ENCODE results near the gene SLC7A14. TPM values are rescaled to one million over a fixed set of nuclear protein-coding genes. Genes with fewer than 3 reads are reported as not detected.

SLC7A14 gene
- total RNA-seq, 1 donor from 2014 or later: not detected

DNA sequence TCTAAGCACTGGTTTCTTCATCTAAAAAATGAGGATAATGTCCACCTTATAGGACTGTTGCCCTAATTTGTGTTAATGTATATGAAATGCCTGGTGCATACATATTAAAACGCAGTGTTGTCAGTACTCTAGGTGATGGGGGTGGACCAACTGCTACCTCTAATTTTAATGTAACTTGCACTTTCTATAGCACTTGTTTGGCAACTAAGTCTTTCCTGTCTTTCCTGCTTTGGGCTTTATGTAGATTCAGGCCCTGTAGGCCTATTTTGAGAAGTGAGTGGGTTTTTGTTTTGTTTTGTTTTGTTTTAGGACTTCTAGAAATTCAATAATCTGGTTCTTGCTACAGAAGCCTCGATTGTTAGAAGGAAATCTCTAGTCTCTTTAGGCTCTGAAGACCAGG is 21.2 kb downstream of the SLC7A14 start:
- Mint-ChIP-seq H3K36me3 (ENCODE audit: low read depth) (no peaks in the 10 kb centered on the region), H3K27me3 (peaks cover 6% of the 10 kb centered on the region), H3K4me3 (no peak overlapping the region), H3K9me3 (no peaks in the 10 kb centered on the region), H3K4me1 (peaks cover 2% of the 10 kb centered on the region), H3K27ac (no peak overlapping the region)
- no peak for DNase-seq
- ATAC-seq (ENCODE audit: low read depth): no peak
- CTCF ChIA-PET: no interaction called here
- TF ChIP-seq, protein P1, sequence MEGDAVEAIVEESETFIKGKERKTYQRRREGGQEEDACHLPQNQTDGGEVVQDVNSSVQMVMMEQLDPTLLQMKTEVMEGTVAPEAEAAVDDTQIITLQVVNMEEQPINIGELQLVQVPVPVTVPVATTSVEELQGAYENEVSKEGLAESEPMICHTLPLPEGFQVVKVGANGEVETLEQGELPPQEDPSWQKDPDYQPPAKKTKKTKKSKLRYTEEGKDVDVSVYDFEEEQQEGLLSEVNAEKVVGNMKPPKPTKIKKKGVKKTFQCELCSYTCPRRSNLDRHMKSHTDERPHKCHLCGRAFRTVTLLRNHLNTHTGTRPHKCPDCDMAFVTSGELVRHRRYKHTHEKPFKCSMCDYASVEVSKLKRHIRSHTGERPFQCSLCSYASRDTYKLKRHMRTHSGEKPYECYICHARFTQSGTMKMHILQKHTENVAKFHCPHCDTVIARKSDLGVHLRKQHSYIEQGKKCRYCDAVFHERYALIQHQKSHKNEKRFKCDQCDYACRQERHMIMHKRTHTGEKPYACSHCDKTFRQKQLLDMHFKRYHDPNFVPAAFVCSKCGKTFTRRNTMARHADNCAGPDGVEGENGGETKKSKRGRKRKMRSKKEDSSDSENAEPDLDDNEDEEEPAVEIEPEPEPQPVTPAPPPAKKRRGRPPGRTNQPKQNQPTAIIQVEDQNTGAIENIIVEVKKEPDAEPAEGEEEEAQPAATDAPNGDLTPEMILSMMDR (IDR thresholded peaks at IDR 0.05): no peak
- intact Hi-C loops (cut with micrococcal nuclease): no loop called here
- POLR2A ChIA-PET: no interaction called here

- TF ChIP-seq, protein P1 (IDR thresholded peaks at IDR 0.05): no peak
- peaks cover 8% of the 10 kb centered on the region for H3K27me3 Mint-ChIP-seq
- no peaks in the 10 kb centered on the region for H3K36me3 Mint-ChIP-seq (ENCODE audit: low read depth)
- POLR2A ChIA-PET: no interaction called here
- H3K4me1 Mint-ChIP-seq: peaks cover 2% of the 10 kb centered on the region
- H3K4me3 Mint-ChIP-seq: no peak overlapping the region
- intact Hi-C loops (cut with micrococcal nuclease): no loop called here
- no peak overlapping the region for H3K27ac Mint-ChIP-seq
- H3K9me3 Mint-ChIP-seq: no peaks in the 10 kb centered on the region
- CTCF ChIA-PET: no interaction called here
- ATAC-seq (ENCODE audit: low read depth) (peak; percentile 37), DNase-seq (no peak)
Observed at GRCh38 chr3:170563712-170564423, 22.0 kb downstream of the SLC7A14 start.

- TF ChIP-seq, protein P1 (IDR thresholded peaks at IDR 0.05): no peak
- CTCF ChIA-PET: no interaction called here
- H3K9me3 Mint-ChIP-seq: no peaks in the 10 kb centered on the region
- POLR2A ChIA-PET: no interaction called here
- H3K27ac Mint-ChIP-seq: no peak overlapping the region
- H3K36me3 Mint-ChIP-seq (ENCODE audit: low read depth): no peaks in the 10 kb centered on the region
- intact Hi-C loops (cut with micrococcal nuclease): no loop called here
- DNase-seq (no peak), ATAC-seq (ENCODE audit: low read depth) (no peak)
- no peak overlapping the region for H3K4me3 Mint-ChIP-seq
- peaks cover 17% of the 10 kb centered on the region for H3K27me3 Mint-ChIP-seq
- H3K4me1 Mint-ChIP-seq: peaks cover 2% of the 10 kb centered on the region
Observed at GRCh38 chr3:170562080-170562479, 23.8 kb downstream of the SLC7A14 start.

GRCh38 chr3:170560717-170561382 is 25.0 kb downstream of the SLC7A14 start:
- no peaks in the 10 kb centered on the region for H3K9me3 Mint-ChIP-seq
- H3K4me1 Mint-ChIP-seq: peaks cover 2% of the 10 kb centered on the region
- DNase-seq (no peak), ATAC-seq (ENCODE audit: low read depth) (no peak)
- CTCF ChIA-PET: no interaction called here
- peaks cover 17% of the 10 kb centered on the region for H3K27me3 Mint-ChIP-seq
- no peaks in the 10 kb centered on the region for H3K36me3 Mint-ChIP-seq (ENCODE audit: low read depth)
- H3K27ac Mint-ChIP-seq: no peak overlapping the region
- intact Hi-C loops (cut with micrococcal nuclease): no loop called here
- H3K4me3 Mint-ChIP-seq: no peak overlapping the region
- POLR2A ChIA-PET: no interaction called here
- TF ChIP-seq, protein P1 (IDR thresholded peaks at IDR 0.05): no peak

- H3K27ac Mint-ChIP-seq: no peak overlapping the region
- ATAC-seq (ENCODE audit: low read depth): no peak
Observed at GRCh38 chr3:170560296-170560695, 25.6 kb downstream of the SLC7A14 start.

More at GRCh38 chr3:170560296-170560695, 25.6 kb downstream of the SLC7A14 start:
- H3K9me3 Mint-ChIP-seq: no peaks in the 10 kb centered on the region
- H3K4me3 Mint-ChIP-seq: no peak overlapping the region
- no peak for DNase-seq
- H3K27me3 Mint-ChIP-seq: peaks cover 15% of the 10 kb centered on the region
- intact Hi-C loops (cut with micrococcal nuclease): no loop called here
- H3K4me1 Mint-ChIP-seq: peaks cover 2% of the 10 kb centered on the region
- ChIA-PET POLR2A (no interaction called here), CTCF (no interaction called here)
- TF ChIP-seq, protein P1 (IDR thresholded peaks at IDR 0.05): no peak
- no peaks in the 10 kb centered on the region for H3K36me3 Mint-ChIP-seq (ENCODE audit: low read depth)

Data from activated B cell treated with CpG ODN at 0.5 μM for 24 hours (primary cell).